KOPT-K1 (cell line): Measurements from ENCODE around the gene PTPA.
"Not testable (repeated sequence)": the region's sequence is repeated elsewhere in the genome, so short reads cannot be mapped to it uniquely, and the experiment has no call there.

ENCODE experiments used
- H3K27ac ChIP-seq: fragments of 200-600 bp; sonication (generic); 2 replicates; pipeline ENCODE4 v1.5.1; 2016; ENCODE audit warnings: antibody characterized with exemption, mild to moderate bottlenecking, low read depth, low read length; ENCODE audit not compliant: poor library complexity, severe bottlenecking
- H3K36me3 ChIP-seq: fragments of 200-600 bp; sonication (generic); 2 replicates; pipeline ENCODE4 v1.5.1; 2017; ENCODE audit warnings: antibody characterized with exemption, mild to moderate bottlenecking, low read length, moderate library complexity; ENCODE audit not compliant: insufficient read depth
- H3K9me3 ChIP-seq: fragments of 200-600 bp; sonication (generic); 2 replicates; pipeline ENCODE4 v1.5.1; 2017; ENCODE audit warnings: antibody characterized with exemption, low read length, mild to moderate bottlenecking; ENCODE audit not compliant: insufficient read depth, poor library complexity, severe bottlenecking

The PTPA gene

DNA sequence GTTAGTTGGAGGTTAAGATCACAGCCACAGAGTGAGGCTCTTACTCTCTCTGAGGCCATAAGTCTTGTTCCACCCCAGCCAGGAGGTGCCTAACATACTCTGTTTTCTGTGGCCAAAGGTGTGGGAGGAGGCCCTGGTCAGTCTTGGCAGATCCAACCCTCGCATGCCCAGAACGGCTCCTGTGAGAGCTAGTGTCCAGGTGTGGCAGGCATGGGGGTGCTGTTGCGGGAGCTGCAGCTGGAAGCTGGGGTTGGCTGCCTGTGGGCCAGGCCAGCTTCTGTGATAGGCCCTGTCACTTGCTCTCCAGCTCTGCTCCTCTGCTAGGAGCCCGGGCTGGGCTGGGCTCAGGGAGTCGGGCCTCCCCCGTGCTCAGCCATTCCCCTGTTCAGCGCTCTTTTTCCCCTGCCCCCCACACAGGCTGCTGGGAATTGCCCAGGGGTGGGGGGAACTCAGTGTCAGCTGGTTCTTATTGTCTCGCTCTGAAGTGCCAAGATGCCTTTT, 35.3 kb downstream of the PTPA start:
- Histone ChIP-seq H3K27ac (no peak overlapping the region), H3K9me3 (no peaks in the 10 kb centered on the region), H3K36me3 (peaks cover 23% of the 10 kb centered on the region)

DNA sequence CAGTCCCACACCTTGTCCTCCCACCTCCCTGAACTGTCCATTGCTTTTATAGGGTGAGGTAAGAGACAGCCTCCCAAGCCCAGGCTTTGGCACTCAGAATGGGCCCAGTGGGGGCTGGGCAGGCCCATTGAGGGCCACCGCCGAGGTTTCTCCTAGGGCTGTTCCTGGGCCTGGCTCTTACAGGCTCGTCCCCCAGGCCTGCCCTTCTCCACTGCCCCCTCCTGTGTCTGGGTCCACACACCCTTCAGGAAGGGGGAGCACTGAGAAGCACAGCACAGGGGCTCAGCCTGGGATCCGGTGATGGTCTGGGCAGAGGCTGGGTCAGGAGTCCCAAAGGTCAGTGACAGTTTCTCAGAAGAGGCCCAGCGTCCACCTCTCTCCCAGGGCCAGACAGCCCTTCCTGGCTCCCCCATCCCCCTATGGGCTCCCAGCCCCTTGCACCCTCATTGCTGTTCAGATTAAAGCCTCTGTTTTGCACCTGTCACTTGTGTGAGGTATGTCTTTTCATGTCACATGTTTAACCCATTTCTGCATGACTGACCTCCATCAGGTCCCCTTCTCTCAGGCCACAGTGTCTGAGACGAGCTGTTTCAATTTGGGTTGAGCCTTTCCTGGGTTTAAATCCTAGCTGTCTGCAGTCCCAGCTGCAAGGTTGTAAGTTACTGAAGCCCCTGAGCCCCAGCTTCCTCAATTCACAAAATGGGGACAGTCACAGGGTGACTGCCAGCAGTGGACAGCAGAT, 37.4 kb downstream of the PTPA start:
- Histone ChIP-seq H3K9me3 (no peaks in the 10 kb centered on the region), H3K36me3 (peaks cover 6% of the 10 kb centered on the region), H3K27ac (peak overlapping the region; percentile 40)

DNA sequence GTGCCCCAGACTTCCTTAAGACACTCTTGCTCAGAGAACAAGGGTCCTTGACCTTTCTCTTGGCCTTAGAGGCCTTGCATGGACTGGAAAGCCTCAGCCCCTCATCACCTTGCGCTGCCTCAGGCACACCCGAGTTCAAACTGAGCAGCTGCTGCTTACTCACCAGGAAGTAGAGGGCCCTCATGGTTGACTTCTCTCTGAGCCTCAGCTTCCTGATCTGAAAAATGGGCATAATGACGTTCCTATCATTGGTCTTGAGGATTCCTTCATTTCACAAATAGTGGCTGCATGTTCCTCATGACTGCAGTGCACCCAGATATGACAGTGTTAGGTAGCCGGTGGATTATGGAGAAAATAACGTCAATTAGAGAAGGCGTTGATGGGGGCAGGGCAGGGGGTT, 38.2 kb downstream of the PTPA start:
- Histone ChIP-seq H3K9me3 (no peaks in the 10 kb centered on the region), H3K27ac (peak overlapping the region; percentile 40), H3K36me3 (no peaks in the 10 kb centered on the region)

DNA sequence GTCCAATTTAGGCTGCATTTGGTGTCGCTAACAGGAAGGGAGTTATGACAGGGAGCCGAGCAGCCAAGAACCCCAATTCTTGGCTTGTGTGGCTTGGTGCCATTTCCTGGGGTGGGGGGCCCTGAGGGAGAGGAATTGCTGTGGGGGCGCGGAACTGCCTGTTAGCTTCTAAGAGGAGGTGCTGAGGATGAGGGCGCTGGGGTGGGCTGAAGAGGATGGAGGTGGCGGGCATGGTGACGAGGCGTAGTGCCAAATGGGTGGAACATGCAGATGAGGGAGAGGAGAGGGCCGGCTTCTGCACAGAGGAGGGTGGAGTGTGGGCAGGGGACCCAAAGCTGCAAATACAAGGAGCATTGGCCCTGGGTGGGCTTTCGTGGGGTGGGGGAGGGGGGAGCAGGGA, 38.9 kb downstream of the PTPA start:
- Histone ChIP-seq H3K9me3 (no peaks in the 10 kb centered on the region), H3K36me3 (no peaks in the 10 kb centered on the region), H3K27ac (no peak overlapping the region)

DNA sequence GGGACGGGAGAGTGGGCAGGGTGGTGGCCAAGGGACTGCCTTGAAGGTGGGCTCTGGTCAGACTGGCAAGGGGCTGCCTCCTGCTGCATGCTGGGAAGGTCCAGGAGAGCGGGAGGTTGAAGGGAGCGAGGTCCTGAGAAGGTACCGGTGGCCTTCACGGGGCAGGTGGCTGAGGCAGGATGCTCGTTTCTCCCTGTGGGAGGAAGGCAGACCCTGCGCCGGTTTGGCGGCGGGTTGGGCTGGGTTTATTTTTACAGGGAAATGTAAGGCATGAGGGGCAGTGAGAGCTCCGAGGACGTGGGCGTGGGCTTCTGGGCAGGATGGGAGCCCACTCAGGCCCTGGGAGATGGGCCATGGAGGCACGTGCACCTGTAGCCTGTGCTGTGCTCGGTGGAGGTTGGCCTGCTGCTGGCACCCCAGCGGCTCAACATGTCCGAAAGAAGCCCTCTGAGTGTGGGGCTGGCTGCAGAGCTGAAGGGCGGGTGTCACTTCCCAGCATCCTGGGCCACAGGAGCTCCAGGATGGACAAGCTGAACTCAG, 39.5 kb downstream of the PTPA start:
- H3K36me3 ChIP-seq = no peaks in the 10 kb centered on the region

DNA sequence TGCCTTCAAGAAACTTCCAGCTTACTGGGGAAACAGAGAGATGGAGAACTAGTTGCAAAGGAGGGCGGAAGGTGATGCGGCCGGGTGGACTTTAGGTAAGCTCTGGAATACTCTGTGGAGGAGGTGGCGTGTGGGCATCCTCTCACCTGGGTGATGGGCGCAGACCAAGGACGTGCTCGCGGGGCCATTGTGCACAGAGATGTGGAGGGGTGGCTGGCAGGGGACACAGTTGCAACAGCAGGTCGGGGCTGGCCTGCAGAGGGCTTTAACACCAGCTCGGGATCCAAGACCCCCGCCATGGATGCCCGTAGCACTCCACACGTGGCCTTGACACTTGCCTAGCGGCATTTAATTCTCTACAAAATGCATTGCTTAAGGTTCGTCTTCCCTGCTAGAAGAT, 40.3 kb downstream of the PTPA start:
- no peaks in the 10 kb centered on the region for H3K9me3 ChIP-seq
- H3K36me3 ChIP-seq = no peaks in the 10 kb centered on the region
- no peak overlapping the region for H3K27ac ChIP-seq

More for the DNA sequence above, 39.5 kb downstream of the PTPA start:
- Histone ChIP-seq H3K27ac (no peak overlapping the region), H3K9me3 (no peaks in the 10 kb centered on the region)

DNA sequence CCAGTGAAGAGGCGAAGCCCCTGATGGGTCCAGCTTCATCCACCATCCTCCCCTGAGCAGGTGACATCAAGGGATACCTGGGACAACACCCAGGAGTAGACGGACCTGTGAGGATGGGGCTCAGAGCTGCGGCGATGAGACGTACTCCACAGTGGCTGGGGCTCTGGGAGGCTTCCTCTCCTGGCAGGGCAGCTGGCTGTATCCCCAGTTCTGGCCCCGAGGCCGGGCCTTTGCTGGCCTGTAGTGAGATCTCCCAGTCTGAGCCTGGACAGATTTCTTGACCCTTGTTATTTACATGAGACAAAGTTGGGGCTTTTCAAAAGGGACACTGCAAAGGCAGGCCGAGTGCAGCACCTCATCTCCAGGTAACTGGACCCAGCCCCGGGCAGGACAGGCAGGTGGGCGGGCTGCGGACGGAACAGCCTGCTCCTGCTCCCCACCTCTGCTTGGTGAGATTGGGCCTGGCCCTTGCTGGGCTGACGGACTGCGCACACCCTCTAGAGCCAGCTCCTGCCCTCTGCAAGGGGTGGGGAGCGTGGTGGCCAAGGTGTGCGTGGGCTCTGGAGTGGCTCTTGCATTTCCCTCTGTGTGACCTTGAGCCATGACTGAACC, 43.8 kb downstream of the PTPA start:
- no peaks in the 10 kb centered on the region for H3K36me3 ChIP-seq
- no peaks in the 10 kb centered on the region for H3K9me3 ChIP-seq
- H3K27ac ChIP-seq = no peak overlapping the region

DNA sequence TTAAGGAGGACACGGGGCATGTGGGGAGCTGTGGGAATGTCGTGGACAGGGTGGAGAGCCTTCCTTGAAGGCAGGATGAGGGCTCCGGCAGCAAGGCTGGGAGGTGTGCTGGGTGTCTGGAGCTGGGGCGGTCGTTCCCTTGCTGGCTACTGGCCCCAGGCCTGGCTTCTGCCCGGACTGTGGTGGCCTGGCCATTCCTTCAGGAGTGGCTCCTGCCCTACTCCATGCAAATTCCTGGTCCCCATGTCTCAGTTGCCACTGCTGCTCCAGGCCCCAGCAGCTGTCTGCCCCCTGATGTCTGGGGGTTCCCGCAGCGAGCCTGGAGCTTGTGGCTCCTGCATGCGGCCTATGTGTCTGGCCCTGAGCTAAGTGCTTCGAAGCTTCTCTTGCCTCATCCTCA, 44.9 kb downstream of the PTPA start:
- Histone ChIP-seq H3K9me3 (no peaks in the 10 kb centered on the region), H3K36me3 (no peaks in the 10 kb centered on the region), H3K27ac (no peak overlapping the region)

DNA sequence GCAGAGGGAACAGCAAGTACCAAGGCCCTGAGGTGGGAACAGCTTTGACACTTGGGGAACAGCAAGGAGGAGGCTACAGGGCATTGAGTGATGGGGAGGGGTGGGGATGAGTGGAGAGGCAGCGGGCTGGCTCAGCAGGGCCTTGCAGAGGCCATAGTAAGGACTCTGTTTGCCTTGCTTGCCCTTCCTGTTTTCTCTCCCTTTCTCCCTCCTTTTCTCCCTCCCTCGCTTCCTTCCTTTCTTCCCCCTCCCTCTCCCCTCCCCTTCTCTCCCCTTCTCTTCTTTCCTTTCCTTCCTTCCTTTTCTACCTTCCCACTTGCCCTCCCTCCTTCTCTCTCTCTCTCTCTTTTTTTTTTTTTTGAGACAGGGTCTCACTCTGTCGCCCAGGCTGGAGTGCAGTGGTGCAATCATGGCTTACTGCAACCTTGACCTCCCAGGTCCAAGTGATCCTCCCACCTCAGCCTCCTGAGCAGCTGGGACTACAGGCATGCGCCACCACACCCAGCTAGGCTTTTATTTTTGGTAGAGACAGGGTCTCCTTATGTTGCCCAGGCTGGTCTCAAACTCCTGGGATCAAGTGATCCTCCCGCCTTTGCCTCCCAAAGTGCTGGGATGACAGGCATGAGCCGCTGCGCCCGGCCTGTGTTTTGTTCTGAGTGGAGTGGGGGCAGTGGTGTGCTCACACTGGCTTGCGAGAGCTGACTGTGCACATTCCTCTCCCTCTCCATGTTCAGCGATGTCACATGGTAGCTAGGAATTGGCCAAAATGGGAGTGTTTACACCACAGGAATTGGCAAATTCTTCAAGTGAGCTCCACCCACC, 49.7 kb downstream of the PTPA start:
- Histone ChIP-seq H3K36me3 (no peaks in the 10 kb centered on the region), H3K9me3 (no peaks in the 10 kb centered on the region), H3K27ac (no peak overlapping the region)

DNA sequence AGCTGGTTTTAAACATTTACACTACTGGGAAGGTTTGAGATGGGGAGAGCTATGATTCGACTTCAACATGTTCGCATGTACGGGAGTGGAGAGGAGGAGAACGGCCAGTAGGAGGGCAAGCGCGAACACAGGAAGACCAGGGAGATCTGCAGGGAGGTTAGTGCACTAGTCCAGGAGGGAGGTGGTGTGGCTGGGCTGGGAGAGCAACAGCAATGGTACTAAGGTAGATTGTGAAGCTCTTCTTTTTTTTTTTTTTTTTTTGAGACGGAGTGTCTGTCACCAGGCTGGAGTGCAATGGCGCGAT, 50.3 kb downstream of the PTPA start:
- Histone ChIP-seq H3K27ac (no peak overlapping the region), H3K36me3 (no peaks in the 10 kb centered on the region), H3K9me3 (no peaks in the 10 kb centered on the region)

DNA sequence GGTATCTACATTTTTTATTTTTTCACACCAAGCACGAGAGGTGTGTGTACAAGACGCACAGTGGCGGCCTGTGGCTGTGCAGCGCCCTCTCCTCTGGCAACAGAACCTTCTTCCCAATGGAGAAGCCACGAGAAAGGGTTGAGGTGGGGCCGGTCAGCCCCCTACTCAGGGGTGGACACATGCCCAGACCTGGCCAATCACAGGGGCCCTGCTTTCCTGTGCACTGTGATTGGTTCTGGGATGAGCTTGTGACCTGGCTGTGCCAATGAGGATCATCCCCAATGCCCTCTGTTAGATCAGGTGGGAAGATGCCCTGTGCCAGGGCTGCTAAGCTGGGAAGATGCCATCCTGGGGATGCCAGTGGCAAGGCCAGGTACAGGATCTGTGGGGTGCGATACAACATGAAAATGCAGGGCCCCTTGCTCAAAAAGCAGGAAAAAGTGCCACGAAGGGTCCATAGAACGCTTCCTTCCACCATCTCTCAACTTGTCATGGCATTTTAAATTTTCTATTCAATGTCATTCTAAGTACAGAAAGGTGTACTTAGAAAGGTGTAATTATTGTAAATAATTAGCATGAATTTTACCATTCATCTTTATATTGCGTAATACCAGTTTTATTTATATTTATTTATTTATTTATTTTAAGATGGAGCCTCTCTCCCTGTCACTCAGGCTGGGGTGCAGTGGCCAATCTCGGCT, 51.4 kb downstream of the PTPA start:
- Histone ChIP-seq H3K36me3 (no peaks in the 10 kb centered on the region), H3K27ac (no peak overlapping the region), H3K9me3 (no peaks in the 10 kb centered on the region)

DNA sequence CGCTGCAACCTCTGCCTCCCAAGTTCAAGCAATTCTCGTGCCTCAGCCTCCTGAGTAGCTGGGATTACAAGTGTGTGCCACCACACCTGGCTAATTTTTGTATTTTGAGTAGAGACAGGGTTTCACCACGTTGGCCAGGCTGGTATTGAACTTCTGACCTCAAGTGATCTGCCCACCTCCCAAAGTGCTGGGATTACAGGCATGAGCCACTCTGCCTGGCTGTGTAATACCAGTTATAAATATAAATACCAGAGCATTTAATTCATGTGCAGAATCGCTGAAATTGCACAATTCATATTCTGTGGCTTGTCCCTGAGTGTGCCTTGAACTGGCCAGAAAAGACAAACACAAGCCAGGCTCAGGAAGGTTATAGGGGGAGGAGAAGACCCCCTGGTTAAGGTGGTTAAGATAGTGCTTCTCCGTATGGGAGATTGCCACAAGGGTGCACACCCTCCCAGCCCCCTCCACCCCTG, 52.0 kb downstream of the PTPA start:
- H3K27ac ChIP-seq, H3K36me3 ChIP-seq: not testable (repeated sequence)

DNA sequence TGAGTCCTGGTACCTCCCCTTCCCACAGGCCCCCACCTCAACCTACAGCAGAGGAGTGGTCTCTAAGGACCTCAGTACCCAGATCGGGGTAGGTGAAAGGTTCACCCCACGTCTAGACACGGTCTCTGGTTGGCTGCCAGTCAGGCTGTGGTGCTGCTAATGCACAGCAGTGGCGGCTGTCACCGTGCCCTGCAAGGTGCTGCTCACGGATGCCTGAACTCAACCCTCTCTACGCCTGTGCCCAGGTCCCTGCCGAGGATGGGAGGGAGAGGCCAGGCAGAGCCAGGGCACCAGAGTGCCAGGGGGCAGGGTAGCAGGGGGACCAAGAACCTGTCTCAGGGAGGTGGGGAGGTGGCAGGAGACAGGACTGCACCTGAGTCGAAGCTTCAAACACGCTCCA, 52.5 kb downstream of the PTPA start:
- Histone ChIP-seq H3K9me3 (no peaks in the 10 kb centered on the region), H3K36me3 (no peaks in the 10 kb centered on the region), H3K27ac (no peak overlapping the region)

More for the DNA sequence above, 52.0 kb downstream of the PTPA start:
- H3K9me3 ChIP-seq = not testable (repeated sequence)

DNA sequence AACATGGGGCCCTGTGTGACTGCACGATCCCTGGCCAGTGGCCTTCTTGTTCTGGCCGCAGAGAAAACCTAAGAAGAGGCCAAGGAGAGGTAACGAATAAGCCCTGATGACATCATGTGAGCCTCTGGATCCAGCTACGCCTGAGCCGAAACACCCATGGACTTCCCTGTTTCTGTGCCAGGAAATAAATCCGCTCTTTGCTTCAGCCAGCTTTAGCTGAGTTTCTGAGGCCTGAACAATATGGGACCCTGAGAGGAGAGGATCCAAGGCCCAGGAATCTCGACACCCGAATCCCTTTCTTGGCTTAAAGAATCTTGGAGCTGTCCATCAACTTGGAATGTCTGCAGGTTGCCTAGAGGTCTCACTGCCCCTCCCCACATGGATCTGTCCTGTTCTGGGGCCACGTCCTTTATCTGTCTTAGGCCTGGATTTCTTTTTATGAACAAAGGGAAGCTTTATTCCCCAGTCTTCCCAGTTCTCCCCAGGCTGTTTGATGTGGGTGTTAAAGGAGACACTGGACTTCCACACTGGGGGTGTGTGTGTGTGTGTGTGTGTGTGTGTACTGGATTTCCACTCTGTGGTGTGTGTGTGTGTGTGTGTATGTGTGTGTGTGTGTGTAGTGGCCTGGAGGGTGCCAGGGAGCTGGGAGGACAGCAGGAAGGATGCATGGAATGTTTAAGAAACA, 53.2 kb downstream of the PTPA start:
- Histone ChIP-seq H3K27ac (no peak overlapping the region), H3K36me3 (no peaks in the 10 kb centered on the region), H3K9me3 (no peaks in the 10 kb centered on the region)
